C4-2B (cell line): ENCODE results near the gene EFNB2.

Experiments
- ZFX ChIP-seq: fragments of 450-650 bp; IDR thresholded peaks from 2 replicates; pipeline ENCODE4 v1.6.1; 2017
- TF ChIP-seq, protein P1 (sequence below): fragments of 450-650 bp; conservative IDR thresholded peaks from 2 replicates; pipeline ENCODE4 v1.5.1; 2017; ENCODE audit warnings: mild to moderate bottlenecking

DNA sequence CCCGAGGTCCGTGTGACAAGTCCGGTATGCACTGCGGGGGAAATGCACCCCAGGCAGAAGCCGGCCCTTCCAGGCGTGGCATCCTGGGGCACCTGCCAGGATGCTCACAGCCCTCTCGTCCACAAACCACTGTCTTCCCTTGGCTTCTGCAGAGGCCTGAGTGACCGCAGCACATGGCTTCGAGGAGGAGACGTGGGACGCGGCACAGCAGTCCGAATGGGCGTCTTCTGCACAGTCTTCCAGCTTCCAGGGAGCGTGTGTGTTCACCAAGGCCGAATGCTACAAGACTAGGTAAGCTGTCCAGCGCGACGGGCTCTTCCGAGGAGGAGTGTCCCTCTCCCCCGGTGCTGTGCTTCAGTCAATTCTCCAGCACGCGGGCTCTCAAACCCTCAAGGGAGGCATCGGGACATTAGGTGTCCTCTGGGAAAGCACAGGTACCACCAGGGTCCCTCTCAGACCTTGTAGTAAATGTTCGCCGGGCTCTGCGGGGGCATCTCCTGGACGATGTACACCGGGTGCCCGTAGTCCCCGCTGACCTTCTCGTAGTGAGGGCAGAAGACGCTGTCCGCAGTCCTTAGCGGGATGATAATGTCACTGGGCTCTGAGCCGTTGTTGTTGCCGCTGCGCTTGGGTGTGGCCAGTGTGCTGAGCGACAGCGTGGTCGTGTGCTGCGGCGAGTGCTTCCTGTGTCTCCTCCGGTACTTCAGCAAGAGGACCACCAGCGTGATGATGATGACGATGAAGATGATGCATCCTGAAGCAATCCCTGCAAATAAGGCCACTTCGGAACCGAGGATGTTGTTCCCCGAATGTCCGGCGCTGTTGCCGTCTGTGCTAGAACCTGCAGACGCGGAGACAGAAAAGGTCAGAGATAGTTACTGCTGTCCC is 42.6 kb downstream of the EFNB2 start:
- TF ChIP-seq, protein P1, sequence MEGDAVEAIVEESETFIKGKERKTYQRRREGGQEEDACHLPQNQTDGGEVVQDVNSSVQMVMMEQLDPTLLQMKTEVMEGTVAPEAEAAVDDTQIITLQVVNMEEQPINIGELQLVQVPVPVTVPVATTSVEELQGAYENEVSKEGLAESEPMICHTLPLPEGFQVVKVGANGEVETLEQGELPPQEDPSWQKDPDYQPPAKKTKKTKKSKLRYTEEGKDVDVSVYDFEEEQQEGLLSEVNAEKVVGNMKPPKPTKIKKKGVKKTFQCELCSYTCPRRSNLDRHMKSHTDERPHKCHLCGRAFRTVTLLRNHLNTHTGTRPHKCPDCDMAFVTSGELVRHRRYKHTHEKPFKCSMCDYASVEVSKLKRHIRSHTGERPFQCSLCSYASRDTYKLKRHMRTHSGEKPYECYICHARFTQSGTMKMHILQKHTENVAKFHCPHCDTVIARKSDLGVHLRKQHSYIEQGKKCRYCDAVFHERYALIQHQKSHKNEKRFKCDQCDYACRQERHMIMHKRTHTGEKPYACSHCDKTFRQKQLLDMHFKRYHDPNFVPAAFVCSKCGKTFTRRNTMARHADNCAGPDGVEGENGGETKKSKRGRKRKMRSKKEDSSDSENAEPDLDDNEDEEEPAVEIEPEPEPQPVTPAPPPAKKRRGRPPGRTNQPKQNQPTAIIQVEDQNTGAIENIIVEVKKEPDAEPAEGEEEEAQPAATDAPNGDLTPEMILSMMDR, result no peak
- no peak for TF ChIP-seq ZFX
